ENCODE results near the gene CAMTA1.

GRCh38 chr1:6796095-6796494 lies 10.8 kb downstream of the CAMTA1 start:
- TF ChIP-seq CTCF (conservative IDR thresholded peaks at IDR 0.05; ENCODE audit: low read length) (no peak), EZH2phosphoT487 (IDR thresholded peaks at IDR 0.05; ENCODE audit: borderline replicate concordance, low read depth, low read length) (no peak)
